Head of caudate nucleus (tissue), 42 donors: ENCODE results near the gene SYNGR3.
"Not testable (repeated sequence)": the region's sequence is repeated elsewhere in the genome, so short reads cannot be mapped to it uniquely, and the experiment has no call there.

ENCODE experiments used
- DNase-seq, 42 donors: peaks; one replicate each; pipeline versions ENCODE4 v3.0.0 to v3.0.0-alpha.2; 2020 to 2021; ENCODE audit warnings: mixed read lengths in 7 of 42
- intact Hi-C: fragments of 100-400 bp; cut with DNase I; formaldehyde crosslinking; loops from one replicate; pipeline ENCODE4 v1.15.0; 2022

SYNGR3 gene

DNA sequence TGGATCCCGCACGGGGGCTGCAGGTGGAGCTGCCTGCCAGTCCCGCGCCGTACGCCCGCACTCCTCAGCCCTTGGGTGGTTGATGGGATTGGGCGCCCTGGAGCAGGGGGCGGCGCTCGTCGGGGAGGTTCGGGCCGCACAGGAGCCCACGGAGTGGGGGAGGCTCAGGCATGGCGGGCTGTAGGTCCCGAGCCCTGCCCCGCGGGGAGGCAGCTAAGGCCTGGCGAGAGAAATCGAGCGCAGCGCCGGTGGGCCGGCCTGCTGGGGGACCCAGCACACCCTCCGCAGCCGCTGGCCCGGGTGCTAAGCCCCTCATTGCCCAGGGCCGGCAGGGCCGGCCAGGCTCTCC is 31.7 kb upstream of the SYNGR3 start:
- DNase-seq, intact Hi-C loops: not testable (repeated sequence)

DNA sequence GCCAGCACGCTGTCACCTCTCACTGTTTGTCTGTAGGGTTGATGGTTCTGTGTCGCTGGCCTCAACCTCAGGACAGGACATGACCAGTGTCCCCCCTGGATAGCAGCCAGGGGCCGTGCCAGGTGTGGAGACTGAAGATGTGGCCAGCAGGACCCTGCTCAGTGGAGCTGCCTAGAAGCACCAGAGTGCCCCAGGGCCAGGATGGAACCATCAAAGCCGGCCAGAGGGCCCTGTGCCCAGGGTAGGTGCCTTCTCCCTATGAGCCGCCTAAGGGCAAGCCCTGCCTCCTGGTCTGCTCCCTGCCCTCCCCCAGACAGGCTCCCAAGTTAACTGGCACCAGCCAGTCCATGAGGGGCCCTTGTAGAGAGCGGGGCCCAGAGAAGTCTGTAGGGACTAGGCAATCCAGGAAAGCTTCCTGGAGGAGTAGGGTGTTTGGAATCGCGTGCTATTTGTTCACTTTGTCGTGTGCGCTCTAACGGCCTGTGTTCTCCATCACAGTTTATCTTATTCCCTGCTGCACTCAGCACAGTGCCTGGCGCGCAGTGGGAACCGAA is 31.0 kb upstream of the SYNGR3 start:
- intact Hi-C loops = no loop called here
- DNase-seq = no peak

DNA sequence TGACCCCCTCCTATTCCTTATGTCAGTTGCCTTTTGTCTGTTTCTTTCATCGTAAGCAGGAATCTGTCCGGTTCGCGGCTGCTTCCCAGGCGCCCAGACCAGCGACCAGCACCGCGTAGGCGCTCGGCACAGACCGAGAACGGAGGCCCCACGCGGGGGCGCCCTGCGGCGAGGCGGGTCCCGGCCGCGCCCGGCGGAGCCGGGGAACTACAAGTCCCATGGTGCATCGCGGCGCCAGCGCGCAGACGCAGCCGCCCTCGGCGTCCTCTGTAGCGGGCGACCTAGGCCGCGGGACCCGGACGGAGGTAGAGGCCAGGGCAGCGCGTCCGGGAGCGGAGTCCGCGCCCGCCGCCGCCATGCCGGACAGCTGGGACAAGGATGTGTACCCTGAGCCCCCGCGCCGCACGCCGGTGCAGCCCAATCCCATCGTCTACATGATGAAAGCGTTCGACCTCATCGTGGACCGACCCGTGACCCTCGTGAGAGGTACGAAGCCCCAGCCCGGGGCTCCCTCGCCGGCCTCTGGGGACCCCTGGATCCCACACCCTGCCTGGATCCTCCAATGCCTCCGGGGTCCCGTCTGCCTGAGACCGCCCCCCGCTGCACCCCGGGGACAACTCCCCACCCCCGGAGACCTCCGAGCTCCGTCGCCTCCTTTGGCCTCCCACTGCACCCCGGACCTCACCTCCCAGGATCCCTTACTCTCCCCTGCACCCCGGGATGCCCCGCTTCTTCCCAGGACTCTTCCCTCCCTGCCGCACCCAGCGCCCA is 30.3 kb upstream of the SYNGR3 start, which contains the start of gene NDUFB10:
Gene NDUFB10 (plus strand): TSS at position 270 of the 771 bp plus-strand sequence. CDS start 87 bp downstream, at position 357.
- DNase-seq = peak; percentile 78 to 98 (median 94)
- intact Hi-C loops = no loop called here

DNA sequence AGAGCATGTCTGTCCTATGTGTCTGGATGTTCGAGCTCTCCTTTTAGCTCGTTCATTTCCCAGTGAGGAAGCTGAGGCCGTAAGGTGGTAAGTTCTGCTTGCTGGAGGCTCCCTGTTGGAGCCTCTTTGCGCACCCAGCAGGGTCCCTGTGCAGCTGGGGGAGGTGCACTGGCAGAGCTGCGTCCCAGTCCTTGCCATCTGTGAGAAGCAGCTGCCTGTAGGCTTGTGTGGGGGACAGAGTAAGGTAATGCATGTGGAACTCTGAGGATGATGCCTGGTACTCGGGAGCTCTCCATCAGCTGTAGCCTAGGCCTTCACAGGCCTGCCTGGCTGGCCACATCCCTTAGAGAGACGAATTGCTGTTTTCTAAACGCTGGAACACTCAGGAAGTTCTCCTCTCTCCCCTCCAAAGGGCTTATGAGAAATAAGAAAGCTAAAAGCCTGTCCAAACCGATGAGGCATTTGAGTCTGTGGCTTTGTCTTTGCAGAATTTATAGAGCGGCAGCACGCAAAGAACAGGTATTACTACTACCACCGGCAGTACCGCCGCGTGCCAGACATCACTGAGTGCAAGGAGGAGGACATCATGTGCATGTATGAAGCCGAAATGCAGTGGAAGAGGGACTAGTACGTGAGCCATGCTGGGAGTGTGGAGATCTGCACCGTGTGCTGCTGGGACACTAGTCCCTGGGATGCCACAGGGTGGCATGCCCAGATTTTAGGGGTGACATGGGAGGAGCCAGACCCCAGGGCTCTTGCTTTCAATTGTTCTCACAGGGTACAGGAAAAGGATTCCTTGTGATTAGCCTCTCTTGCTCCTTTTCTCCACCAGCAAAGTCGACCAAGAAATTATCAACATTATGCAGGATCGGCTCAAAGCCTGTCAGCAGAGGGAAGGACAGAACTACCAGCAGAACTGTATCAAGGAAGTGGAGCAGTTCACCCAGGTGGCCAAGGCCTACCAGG is 28.8 kb upstream of the SYNGR3 start:
- intact Hi-C loops = no loop called here
- DNase-seq = no peak

DNA sequence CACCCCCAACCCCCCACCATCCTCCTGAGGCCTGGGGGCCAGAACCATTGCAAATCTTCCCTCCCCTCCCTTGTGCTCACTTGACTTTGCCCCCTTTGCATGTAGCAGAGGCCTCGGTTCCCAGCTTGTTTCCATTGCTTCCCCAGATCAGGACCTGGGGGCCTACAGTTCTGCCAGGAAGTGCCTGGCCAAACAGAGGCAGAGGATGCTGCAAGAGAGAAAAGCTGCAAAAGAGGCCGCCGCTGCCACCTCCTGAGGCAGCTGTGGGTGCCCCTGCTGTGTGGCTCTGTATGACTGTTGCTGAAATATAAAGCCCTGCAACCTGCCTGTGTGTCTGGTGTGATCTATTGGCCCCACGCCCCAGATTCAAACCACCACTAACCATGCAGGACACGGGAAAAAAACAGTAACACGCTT is 28.1 kb upstream of the SYNGR3 start:
- DNase-seq = no peak
- intact Hi-C loops = no loop called here

DNA sequence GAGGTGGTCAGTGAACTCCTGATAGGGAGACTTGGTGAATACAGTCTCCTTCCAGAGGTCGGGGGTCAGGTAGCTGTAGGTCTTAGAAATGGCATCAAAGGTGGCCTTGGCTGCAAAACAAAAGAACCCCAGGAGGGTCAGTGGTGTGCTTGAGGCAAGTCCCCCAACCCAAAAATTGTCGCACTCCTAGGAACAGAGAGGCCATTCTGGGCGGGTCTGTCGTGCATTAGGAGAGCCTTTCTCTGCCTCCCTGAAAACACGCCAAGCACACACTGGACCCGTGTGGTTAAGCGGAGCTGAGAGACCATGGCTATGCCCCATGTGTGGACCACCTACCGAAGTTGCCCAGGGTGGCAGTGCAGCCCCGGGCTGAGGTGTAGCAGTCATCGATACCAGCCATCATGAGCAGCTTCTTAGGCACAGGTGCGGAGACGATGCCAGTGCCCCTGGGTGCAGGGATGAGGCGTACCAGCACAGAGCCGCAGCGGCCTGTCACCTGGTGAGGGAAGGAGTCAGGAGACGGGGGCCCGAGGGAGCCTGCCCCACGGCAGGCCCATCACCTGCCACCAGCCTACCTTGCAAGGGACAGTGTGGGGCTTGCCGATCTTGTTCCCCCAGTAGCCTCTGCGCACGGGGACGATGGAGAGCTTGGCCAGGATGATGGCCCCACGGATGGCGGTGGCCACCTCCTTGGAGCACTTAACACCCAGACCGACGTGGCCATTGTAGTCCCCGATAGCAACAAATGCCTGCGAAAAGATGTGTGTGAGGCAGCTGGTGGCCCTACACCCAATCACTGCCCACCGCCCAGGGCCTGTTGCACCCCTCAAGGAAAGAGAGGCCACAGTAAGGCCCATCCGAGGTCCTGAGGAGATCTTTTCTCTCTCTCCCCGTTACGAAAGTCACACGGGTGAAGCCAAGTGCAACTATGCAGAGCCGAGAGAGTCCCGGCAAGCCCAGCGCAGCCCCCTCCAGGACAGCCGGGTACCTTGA is 27.3 kb upstream of the SYNGR3 start:
- DNase-seq, intact Hi-C loops: not testable (repeated sequence)

DNA sequence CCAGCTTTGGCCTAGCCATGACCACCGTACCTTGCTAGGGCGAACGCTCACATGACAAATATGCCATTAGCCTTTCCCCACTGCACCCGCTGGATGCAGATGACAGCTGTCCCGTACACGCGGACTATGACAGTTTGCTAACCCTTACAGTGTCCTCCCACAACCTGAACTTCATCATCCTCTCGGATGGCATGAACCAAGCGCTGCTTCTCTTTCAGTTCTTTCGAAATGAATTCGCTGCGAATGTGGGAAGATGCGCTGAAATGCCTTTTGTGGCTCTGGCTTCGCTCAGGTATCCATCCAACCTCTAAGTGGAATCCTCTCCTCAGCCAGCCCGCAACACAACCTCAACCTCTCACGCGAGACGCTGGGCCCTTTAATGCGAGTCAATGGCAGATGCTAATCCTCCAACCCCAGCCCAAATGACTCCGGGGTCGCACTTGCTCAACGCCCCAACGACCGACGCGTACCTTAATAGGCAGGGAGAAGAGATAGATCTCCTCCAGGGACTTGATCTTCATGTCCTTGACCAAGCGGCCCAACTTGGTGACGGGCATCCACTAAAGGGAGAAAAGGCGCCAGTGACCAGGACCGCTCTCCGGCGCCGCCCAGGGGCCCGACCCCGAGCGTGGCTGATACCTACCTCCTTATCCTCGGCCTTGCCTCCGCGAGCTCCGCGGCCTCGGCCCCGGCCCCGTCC is 25.8 kb upstream of the SYNGR3 start:
- DNase-seq = peak in 3 of 42 donors; percentile 19 to 43 (median 30)
- intact Hi-C loops = no loop called here

DNA sequence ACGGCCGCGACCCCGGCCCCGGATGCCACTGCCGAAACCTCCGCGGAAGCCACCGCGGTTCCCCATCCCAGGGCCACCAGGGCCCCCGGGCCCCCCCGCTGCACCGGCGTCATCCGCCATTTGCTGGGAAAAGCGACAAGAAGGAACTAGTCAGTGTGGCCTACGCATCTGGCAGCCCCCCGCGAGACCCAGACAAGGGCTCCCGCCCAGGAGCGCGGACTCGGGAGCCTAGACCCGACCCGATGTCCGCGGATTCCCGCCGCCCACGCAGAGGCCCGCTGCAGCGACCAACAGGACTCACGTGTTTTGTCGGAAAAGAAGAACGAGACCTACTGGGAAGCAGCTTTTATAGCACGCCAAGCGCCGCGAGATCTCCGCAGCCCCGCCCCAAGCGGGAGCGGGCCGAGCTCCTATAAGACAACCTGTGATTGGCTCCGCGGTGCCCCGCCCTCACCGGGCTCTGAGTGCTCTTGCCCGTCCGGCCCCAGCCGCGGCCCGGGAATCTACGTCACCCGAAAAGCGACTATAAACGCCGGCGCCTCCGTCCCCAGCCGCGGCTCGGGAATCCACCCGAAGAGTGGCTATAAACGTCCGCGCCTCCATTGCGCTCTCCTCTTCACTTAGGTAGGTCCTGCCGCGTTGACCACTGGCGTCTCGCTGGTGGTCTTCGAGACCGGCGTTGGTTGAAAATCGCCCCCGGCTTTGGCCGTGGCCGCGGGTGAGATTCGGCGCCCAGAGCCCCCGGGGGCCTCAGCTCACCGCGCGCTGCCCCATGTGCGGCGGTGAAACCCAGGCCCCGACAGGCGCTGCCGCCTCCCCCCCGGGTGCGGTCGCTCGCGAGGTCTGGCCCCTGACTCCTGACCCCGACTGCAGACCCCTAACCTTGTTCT is 25.0 kb upstream of the SYNGR3 start, which contains the start of gene RPS2:
Gene RPS2 (minus strand): TSS at position 321 of the 890 bp plus-strand sequence. CDS start 201 bp downstream, at position 120.
- intact Hi-C loops = no loop called here
- DNase-seq = peak; percentile 96 to 100 (median 99)

DNA sequence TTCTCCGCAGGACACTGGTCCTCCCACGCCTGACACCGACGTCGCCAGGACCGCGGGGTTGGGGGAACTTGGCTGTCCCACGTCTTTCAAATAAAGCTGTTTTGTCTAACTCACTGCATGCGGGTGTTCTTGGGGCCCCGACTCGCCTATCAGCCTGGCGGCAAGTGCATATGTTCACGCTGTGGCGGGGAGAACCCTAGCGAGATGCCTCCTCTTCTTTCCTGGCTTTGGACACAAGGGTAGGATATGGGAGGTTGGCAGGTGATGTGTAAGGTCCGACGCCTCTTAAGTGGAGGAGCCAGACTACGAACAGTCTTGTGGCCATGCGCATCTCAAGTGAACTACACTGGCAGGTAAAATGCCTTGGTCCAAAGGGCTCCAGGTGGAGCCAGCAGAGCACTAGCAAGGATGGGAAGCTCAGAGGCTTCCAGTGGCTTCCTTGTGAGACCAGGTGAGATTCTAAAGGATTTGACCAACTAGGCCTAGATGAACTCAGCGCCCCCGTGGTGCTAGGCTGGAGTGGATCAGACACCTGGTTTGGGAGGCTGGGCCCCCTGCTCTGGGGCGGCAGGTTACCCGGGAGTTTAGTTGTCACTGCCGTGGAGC is 24.3 kb upstream of the SYNGR3 start:
- DNase-seq = no peak
- intact Hi-C loops = no loop called here

DNA sequence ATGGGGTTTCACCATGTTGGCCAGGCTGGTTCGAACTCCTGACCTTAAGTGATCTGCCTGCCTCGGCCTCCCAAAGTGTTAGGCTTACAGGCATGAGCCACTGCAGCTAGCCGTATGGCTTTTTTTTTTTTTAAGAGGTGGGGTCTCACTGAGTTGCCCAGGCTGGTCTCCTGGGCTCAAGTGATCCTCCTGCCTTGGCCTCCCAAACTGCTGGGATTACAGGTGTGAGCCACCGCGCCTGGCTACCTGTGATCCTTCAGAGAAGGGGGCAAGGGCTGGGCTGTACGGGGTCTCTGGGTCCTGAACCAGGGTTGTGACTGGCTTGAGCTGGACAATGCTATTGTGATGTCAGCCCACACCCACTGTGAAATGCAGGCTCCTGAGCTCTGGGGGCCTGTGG is 23.3 kb upstream of the SYNGR3 start, which contains the start of gene RNF151:
Gene RNF151 (plus strand): TSS at position 397 of the 400 bp plus-strand sequence. CDS start 26 bp downstream, outside the sequence.
- DNase-seq = no peak
- intact Hi-C loops = no loop called here

DNA sequence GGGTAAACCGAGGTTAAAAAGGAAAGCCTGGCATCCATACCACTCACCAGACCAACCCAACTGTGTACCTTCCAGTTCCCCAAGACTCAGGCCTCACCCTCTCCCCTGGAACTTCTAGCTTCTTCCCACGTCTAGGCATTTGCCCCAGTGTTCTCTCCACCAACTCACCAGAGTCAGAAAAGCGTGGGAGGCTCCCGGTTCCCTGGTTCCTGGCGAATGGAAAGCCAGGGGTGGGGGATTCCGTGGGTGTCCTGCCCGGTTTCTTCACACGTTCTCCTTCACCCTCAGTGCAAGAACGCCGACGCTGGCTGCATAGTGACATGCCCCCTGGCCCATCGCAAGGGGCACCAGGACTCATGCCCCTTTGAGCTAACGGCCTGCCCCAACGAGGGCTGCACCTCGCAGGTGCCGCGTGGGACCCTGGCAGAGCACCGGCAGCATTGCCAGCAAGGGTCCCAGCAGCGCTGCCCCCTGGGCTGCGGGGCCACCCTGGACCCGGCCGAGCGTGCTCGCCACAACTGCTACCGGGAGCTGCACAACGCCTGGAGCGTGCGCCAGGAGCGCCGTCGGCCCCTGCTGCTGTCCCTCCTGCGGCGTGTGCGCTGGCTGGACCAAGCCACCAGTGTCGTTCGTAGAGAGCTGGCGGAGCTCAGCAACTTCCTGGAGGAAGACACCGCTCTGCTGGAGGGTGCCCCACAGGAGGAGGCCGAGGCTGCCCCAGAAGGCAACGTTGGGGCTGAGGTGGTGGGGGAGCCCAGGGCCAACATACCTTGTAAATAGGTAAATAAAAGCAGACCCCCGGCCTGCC is 21.4 kb upstream of the SYNGR3 start:
- intact Hi-C loops = no loop called here
- DNase-seq = peak in 39 of 42 donors; percentile 43 to 93 (median 73)

DNA sequence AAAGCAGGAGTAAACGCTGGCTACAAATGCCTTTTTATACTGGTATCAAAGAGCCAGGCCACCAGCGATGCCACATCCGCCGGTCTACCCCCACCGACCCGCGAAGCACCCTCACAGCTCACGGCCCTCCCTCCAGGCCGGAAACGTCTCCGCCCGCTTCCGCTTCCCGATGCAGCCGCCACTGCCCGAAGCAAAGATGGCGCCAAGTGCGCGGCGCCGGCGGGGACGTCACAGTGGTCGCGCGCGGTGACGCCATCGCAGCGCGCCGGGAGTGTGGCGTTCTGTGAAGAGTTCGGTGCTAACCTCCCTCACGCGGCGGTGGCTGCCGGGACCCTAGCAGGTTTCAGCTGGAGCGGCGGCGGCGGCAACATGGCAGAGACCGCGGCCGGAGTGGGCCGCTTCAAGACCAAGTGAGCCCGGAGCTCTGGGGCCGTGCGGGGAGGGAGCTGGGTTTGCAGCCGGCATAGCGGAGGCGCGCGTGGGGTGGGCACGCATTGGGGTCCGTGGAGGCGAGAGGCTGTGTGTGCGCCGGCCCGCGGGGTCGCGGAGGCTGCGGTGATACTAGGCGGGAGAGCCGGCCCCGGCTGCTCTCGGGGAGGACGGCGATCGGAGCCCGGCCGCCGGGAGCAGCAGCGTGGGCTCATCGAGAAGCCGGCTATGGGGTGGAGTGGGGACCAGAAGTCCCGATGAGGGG is 17.8 kb upstream of the SYNGR3 start, which contains the start of gene TBL3:
Gene TBL3 (plus strand): TSS at position 258 of the 694 bp plus-strand sequence. CDS start 112 bp downstream, at position 370.
- intact Hi-C loops = no loop called here
- DNase-seq = peak; percentile 81 to 98 (median 94)

DNA sequence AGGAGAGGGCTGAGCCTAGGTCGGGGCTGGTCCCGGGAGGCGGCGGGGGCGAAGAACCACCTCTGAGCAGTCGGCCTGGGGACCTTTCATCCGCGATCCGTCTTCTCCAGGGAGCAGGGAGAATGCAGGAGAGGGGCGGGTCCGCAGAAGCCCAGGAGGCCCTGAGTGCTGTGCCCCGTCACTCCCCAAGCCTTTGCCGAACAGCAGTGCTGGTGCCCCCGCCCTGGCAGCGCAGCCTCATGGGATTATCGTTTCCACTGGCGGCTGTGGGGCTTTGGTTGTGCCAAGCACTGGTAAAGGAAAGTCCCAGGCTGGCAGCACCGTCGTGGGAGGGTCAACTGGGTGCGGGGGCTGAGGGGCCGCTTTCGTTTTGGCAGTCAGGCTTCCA is 17.3 kb upstream of the SYNGR3 start:
- peak in 5 of 42 donors; percentile 34 to 46 (median 43) for DNase-seq
- intact Hi-C loops = no loop called here

DNA sequence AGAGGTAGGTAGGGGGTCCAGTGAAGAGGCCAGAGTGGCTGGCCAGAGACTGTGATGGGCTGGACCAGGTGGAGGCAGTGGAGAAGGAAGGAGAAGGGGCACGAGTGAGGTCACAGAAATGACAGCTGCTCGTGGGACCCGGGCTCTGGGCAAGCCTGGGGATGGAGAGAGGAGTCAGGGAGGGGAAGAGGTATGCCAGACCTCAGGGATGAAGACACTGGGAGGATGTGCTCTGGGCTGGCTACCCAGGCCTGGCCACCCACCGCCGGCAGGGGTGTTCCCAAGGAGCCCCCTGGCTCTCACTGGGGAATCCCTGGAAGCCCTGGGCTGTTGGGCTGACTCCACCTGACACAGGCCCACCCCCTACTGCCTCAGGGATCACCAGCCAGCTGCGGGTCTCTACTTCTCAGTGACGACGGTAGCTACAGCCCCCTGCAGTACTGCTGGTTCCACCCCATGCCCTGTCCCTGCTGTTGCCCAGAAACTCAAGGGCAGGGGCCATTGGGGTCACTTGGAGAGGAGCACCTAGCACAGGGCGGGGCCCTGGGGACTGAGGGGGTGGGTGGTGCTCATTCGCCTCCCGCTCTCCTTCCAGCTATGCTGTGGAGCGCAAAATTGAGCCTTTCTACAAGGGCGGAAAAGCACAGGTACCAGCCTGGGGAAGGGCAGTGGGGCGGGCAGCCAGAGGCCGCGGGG is 16.2 kb upstream of the SYNGR3 start:
- DNase-seq = no peak
- intact Hi-C loops = no loop called here
